Bronchial epithelial cell (primary cell): ENCODE results near the gene CCNI. TPM values are rescaled to one million over a fixed set of nuclear protein-coding genes. Genes with fewer than 3 reads are reported as not detected.

ENCODE experiments used
- DNase-seq: peaks from one replicate; pipeline ENCODE4 v3.0.0-alpha.2; 2010; ENCODE audit warnings: low read depth
- FAIRE-seq: peaks from 2 replicates; lab custom pipeline; 2011; peaks lifted over from hg19 to GRCh38; lab: Jason Lieb, UNC
- H3K27me3 ChIP-seq: 2 replicates; pipeline ENCODE4 v1.5.1; 2011; ENCODE audit warnings: low read length; ENCODE audit not compliant: control insufficient read depth, insufficient read depth
- H3K36me3 ChIP-seq: 2 replicates; pipeline ENCODE4 v1.5.1; 2011; ENCODE audit warnings: low read length; ENCODE audit not compliant: control insufficient read depth, insufficient read depth
- H3K4me3 ChIP-seq: 2 replicates; pipeline ENCODE4 v1.5.1; 2011; ENCODE audit warnings: mild to moderate bottlenecking, low read depth, low read length, control low read depth
- total RNA-seq: library from RNA; depleted of rRNA; stranded (reverse); fragments of >200 nt; gene quantifications from 2 replicates; pipeline ENCODE4 v1.2.1, GENCODE V29; 2014
- TF ChIP-seq, protein P1 (sequence below): IDR thresholded peaks from 2 replicates; pipeline ENCODE4 v1.5.1; 2011; ENCODE audit warnings: mild to moderate bottlenecking, moderate library complexity, low read length, control low read depth, inconsistent platforms; ENCODE audit not compliant: insufficient read depth, severe bottlenecking

CCNI gene
- total RNA-seq, 1 donor from 2014 or later = 181 TPM

- DNase-seq (no peak), FAIRE-seq (no peak)
- no peak overlapping the region for H3K4me3 ChIP-seq
- H3K27me3 ChIP-seq = no peaks in the 10 kb centered on the region
- peaks cover 14% of the 10 kb centered on the region for H3K36me3 ChIP-seq
- TF ChIP-seq, protein P1, sequence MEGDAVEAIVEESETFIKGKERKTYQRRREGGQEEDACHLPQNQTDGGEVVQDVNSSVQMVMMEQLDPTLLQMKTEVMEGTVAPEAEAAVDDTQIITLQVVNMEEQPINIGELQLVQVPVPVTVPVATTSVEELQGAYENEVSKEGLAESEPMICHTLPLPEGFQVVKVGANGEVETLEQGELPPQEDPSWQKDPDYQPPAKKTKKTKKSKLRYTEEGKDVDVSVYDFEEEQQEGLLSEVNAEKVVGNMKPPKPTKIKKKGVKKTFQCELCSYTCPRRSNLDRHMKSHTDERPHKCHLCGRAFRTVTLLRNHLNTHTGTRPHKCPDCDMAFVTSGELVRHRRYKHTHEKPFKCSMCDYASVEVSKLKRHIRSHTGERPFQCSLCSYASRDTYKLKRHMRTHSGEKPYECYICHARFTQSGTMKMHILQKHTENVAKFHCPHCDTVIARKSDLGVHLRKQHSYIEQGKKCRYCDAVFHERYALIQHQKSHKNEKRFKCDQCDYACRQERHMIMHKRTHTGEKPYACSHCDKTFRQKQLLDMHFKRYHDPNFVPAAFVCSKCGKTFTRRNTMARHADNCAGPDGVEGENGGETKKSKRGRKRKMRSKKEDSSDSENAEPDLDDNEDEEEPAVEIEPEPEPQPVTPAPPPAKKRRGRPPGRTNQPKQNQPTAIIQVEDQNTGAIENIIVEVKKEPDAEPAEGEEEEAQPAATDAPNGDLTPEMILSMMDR = no peak
Measured at GRCh38 chr4:77022560-77023179, 53.1 kb downstream of the CCNI start.

GRCh38 chr4:77021614-77022089 is 54.1 kb downstream of the CCNI start:
- Histone ChIP-seq H3K4me3 (no peak overlapping the region), H3K27me3 (no peaks in the 10 kb centered on the region), H3K36me3 (peaks cover 14% of the 10 kb centered on the region)
- FAIRE-seq (peak; percentile 32), DNase-seq (no peak)
- TF ChIP-seq, protein P1 = no peak

GRCh38 chr4:77020017-77020416 is 55.8 kb downstream of the CCNI start:
- Histone ChIP-seq H3K27me3 (no peaks in the 10 kb centered on the region), H3K36me3 (peaks cover 16% of the 10 kb centered on the region), H3K4me3 (no peak overlapping the region)
- TF ChIP-seq, protein P1 = no peak
- FAIRE-seq (no peak), DNase-seq (no peak)

GRCh38 chr4:77015390-77015789 is 60.4 kb downstream of the CCNI start:
- DNase-seq (no peak), FAIRE-seq (no peak)

DNA sequence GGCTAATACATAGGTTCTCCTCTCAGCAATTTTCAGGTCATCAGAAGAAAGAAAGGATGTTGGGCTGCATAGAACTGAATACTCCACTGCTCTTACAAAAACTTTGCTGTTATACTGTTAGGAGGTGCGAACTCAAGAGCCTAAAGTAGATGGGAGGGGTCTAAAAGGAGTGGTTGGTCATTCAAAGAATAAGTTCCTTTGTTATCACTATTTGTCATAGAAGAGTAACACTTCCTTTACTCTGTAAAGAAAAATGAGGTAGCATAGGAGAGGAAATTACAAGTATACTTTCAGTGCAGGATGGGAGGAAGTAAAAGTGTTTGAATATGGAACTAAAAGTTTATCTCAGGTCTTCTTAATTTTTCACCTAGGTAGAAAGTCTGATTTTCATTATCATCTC is 61.5 kb downstream of the CCNI start:
- Histone ChIP-seq H3K4me3 (no peak overlapping the region), H3K36me3 (peaks cover 1% of the 10 kb centered on the region), H3K27me3 (no peaks in the 10 kb centered on the region)
- TF ChIP-seq, protein P1 = no peak
- DNase-seq (no peak), FAIRE-seq (no peak)

More at GRCh38 chr4:77015390-77015789, 60.4 kb downstream of the CCNI start:
- TF ChIP-seq, protein P1 = no peak
- H3K4me3 ChIP-seq = no peak overlapping the region
- peaks cover 2% of the 10 kb centered on the region for H3K36me3 ChIP-seq
- H3K27me3 ChIP-seq = no peaks in the 10 kb centered on the region

GRCh38 chr4:77012726-77013125 is 63.1 kb downstream of the CCNI start:
- peaks cover 1% of the 10 kb centered on the region for H3K36me3 ChIP-seq
- TF ChIP-seq, protein P1 = no peak
- no peaks in the 10 kb centered on the region for H3K27me3 ChIP-seq
- no peak for DNase-seq
- H3K4me3 ChIP-seq = no peak overlapping the region
- no peak for FAIRE-seq
